ENCODE measurements around the gene MRGPRF.

MRGPRF gene

GRCh38 chr11:68998390-68998911 is 14.6 kb downstream of the MRGPRF start:
- no peak for TF ChIP-seq ZNF274 (IDR thresholded peaks at IDR 0.05; ENCODE audit: low read depth, low read length)
- H3K4me3 ChIP-seq (ENCODE audit: low read length), result no peak overlapping the region

GRCh38 chr11:68997995-68998348 is 15.1 kb downstream of the MRGPRF start:
- H3K4me3 ChIP-seq (ENCODE audit: low read length), result no peak overlapping the region
- no peak for TF ChIP-seq ZNF274 (IDR thresholded peaks at IDR 0.05; ENCODE audit: low read depth, low read length)

DNA sequence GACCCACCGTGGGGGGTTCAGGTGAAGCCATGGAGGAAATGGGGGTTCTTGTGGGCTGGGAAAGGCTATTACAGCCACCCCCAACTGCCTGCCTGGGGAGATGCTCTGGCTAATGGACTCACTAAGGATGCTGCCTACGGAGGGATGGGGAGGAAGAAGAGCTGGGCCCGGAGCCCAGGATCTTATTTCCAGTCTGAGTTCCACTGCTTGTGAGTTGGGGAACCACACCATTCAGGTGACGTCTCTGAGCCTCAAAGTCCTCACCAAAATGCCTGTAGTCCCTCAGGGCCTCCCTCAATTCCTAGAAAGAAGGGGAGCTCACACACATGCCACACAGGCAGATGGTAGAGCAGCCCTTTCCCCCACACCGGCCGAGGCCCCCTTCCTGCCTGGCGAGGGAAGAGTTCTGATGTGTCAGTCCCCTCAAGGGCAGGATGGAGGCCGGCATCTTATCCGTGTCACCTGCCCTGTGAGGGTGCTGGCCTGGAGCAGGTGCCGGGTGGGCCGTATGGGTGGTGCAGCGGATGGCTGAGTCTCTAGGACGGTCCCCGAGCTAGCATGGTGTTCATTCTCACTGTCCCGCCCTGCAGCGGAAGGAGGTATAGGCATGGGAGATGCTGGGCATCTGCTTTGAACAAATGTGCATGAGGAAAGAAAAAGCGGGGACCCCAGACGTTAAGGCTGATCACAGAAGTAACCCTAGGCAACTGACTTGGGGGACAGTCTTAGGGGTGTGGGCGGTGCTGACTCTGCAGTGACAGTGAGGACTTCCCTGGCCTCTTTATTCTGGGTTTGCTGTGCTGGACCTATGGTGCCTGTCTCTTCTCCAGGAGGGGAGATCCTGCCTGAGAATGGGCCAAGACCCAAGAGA is 15.7 kb downstream of the MRGPRF start:
- H3K4me3 ChIP-seq (ENCODE audit: low read length), result no peak overlapping the region
- TF ChIP-seq ZNF274 (IDR thresholded peaks at IDR 0.05; ENCODE audit: low read depth, low read length), result no peak

DNA sequence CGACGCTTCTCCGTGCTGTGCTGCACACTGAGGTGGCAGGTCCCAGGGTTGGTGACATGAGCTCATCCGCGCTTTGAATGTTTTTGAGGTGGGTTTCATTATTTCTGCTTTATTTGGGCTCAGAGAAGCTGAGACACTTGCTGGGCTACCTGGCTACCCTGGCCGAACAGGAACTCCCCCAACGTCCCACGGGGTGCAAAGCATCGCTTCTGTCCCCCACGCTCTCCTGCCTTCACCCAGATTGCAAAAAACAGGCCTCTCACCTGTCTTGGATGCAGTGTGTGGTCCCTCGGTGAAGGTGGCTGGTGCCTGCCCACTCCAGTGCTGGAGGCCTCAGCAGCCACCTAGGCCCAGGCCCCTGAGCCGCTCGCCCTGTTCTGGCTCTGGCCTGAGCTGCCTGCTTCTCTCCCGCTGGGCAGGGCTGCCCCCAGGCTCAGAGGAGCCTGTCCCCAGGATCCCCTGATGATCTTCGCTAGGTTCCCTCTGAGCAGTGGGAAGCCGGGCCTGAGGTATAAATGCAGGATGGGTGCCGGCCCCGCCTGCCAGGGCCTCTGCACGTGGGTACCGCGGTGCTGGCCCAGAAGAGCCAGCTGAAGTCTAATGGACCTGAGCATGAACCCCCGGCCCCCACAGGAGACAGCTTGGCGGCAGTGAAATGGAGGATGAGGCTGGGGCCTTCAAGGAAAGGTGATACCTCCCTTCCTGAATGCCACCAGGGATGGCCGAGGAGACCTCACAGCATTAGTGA is 16.5 kb downstream of the MRGPRF start:
- no peak for TF ChIP-seq ZNF274 (IDR thresholded peaks at IDR 0.05; ENCODE audit: low read depth, low read length)
- H3K4me3 ChIP-seq (ENCODE audit: low read length), result no peak overlapping the region

DNA sequence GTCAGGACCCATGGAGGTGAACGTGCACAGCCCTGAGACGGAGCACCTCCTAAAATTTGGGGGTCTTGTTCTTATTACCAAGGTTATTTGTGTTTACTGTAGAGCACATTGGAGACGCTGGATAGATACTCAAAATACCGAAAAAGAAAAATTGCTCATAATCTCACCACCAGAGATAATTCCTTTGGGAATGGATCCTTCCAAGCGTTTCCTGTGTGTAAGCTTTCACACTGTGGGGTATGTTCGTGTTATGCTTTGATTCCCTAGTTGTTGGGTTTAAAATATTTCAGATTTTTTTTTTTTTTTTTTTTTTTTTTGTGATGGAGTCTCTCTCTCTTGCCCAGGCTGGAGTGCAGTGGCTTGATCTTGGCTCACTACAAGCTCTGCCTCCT is 18.2 kb downstream of the MRGPRF start:
- no peak for TF ChIP-seq ZNF274 (IDR thresholded peaks at IDR 0.05; ENCODE audit: low read depth, low read length)
- no peak overlapping the region for H3K4me3 ChIP-seq (ENCODE audit: low read length)

GRCh38 chr11:68994161-68994893 is 18.7 kb downstream of the MRGPRF start:
- H3K4me3 ChIP-seq (ENCODE audit: low read length), result no peak overlapping the region

GRCh38 chr11:68993546-68993945 is 19.5 kb downstream of the MRGPRF start:
- no peak overlapping the region for H3K4me3 ChIP-seq (ENCODE audit: low read length)
- TF ChIP-seq ZNF274 (IDR thresholded peaks at IDR 0.05; ENCODE audit: low read depth, low read length), result no peak

More at GRCh38 chr11:68994161-68994893, 18.7 kb downstream of the MRGPRF start:
- TF ChIP-seq ZNF274 (IDR thresholded peaks at IDR 0.05; ENCODE audit: low read depth, low read length), result no peak

DNA sequence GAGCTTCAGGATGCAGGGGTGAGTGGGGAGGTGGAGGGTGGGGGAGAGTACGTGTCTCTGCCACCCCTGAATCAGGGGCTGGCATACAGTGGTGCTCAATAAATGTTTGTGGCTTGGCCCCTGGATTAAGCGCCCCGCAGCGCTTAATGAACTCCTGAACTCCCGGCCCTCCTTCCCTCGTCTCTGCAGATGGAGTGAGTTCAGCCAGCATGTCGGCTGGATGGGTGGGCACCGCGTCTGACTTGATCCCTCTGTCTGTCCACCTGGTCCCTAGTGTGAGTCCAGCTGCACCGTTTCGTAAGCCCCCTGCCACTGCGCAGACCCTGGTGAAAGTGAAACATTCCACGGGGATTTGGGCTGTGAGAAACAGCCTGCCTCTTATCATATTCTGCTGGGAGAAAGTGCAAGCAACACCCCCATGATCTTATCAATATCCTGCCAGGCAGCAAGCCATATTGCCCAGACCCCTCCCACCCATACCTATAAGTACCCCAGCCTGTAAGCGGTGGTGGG is 20.2 kb downstream of the MRGPRF start:
- no peak overlapping the region for H3K4me3 ChIP-seq (ENCODE audit: low read length)
- no peak for TF ChIP-seq ZNF274 (IDR thresholded peaks at IDR 0.05; ENCODE audit: low read depth, low read length)

DNA sequence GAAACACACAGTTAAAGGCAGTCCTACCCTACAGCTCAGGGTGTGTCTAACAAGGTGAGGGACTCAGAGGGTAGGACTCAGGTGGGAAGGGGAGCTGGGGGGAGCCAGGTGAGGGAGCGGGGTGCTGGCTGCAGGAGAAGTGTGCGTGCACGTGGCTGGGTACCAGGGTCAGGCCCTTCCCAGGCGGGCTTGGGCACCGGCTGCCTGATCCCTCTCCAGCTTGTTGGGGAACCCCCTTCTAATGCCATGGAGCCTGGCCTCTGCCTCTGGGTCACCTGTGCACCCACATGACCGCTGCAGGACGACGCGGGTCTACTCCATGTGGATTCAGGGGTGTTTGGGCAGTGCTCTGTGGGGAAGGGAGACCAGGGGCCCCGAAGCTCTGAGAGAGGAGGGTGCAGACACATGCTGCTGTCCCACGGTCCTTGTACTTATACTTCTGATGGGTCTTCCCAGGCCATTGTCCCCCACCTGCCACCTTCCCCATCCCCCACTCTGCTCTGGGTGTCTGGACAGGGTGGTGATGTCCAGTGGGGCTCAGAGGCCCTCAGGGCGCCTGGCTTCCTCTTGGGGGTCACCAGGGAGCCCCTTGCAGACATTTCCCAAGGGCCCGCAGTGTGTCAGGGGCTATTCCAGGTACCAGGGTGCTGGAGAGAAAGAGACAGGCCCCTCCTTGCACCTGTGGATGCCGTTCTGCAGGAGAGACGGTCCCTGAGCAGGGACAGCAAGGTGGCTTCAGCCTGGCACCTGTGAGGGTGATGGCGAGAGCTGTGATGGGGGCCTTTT is 21.9 kb downstream of the MRGPRF start:
- TF ChIP-seq ZNF274 (IDR thresholded peaks at IDR 0.05; ENCODE audit: low read depth, low read length), result no peak

GRCh38 chr11:68989936-68990606 is 23.0 kb downstream of the MRGPRF start:
- H3K4me3 ChIP-seq (ENCODE audit: low read length), result no peak overlapping the region
- TF ChIP-seq ZNF274 (IDR thresholded peaks at IDR 0.05; ENCODE audit: low read depth, low read length), result no peak

More for the DNA sequence above, 21.9 kb downstream of the MRGPRF start:
- no peak overlapping the region for H3K4me3 ChIP-seq (ENCODE audit: low read length)

DNA sequence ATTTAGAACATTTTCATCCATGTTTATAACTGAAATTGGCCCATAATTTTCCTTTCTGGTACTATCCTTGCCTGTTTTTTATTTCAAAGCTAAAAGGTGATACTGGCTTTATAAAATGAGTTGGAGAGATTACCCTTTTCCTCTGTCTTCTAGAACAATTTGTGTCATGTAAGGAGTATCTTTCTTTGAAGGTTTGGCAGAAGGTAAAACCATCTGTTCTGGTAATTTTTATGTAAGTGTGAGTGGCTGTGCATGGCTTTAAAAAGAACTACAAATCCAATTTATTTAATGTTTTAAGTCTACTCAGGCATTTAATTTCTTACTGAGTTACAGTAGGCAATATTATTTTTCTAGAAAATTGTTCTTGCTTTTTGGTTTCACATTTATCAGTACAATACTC is 24.6 kb downstream of the MRGPRF start:
- no peak for TF ChIP-seq ZNF274 (IDR thresholded peaks at IDR 0.05; ENCODE audit: low read depth, low read length)
- H3K4me3 ChIP-seq (ENCODE audit: low read length), result no peak overlapping the region

GRCh38 chr11:68987211-68987610 is 25.8 kb downstream of the MRGPRF start:
- TF ChIP-seq ZNF274 (IDR thresholded peaks at IDR 0.05; ENCODE audit: low read depth, low read length), result no peak
- H3K4me3 ChIP-seq (ENCODE audit: low read length), result no peak overlapping the region

DNA sequence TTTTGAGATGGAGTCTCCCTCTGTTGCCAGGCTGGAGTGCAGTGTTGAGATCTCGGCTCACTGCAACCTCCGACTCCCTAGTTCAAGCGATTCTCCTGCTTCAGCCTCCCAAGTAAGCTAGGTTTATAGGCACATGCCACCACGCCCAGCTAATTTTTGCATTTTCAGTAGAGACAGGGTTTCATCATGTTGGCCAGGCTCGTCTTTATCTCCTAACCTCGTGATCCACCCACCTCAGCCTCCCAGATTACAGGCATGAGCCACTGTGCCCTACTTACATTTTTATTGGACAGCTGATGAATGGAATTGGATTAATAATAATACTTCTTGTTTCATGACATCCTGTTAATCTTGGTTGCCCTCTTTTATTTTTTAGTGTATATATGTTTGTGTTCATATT is 29.2 kb downstream of the MRGPRF start:
- H3K4me3 ChIP-seq (ENCODE audit: low read length), result no peak overlapping the region
- no peak for TF ChIP-seq ZNF274 (IDR thresholded peaks at IDR 0.05; ENCODE audit: low read depth, low read length)
